ENCODE results near the gene SMAD4.
A peak's percentile ranks its signal among the peaks of the same experiment; 100 is the strongest.

The SMAD4 gene

DNA sequence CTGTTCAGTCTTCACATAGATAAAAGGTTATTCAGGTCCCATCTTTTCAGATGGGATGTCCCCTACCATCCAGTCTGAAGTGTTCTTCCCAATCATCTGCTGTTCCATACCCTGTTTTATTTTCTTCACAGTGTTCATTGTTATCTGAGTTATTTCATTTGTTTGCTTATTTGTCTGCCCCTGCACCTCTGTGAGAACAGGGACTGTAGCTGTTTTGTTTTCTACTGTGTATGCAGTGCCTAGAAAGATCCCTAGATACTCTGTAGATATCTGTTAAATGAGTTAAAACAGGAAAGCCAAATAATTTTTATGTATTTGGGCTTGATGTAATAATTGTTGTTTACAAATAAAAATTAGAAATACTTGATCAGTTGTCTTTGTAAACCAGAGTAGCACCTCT, 34.2 kb downstream of the SMAD4 start:
- DNase-seq (ENCODE audit: low read depth), result no peak
- H3K4me3 ChIP-seq (ENCODE audit: low read depth, low read length), result no peak overlapping the region
- no peak for TF ChIP-seq CTCF (IDR thresholded peaks at IDR 0.05; ENCODE audit: low read depth, low read length, missing control alignments)
- in situ Hi-C loops (cut with HindIII; ENCODE audit: low sequenced_read_pairs), result no loop called here

DNA sequence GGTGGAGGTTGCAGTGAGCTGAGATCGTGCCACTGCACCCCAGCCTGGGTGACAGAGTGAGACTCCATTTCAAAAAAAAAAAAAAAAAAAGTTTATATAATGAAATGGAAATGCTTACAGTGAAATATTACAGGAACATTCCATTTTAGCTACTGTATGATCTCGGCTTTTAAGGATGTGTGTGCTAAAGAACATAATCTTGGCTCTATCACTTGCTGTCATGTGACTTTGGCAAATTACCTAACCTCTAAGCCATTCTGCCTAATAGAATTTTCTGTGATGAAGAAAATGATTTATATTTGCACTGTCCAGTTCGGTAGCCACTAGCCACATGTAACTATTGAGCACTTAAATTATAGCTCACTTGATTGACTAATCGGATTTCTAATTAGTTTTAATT, 36.3 kb downstream of the SMAD4 start:
- no peak for TF ChIP-seq CTCF (IDR thresholded peaks at IDR 0.05; ENCODE audit: low read depth, low read length, missing control alignments)
- H3K4me3 ChIP-seq (ENCODE audit: low read depth, low read length), result no peak overlapping the region
- DNase-seq (ENCODE audit: low read depth), result no peak
- in situ Hi-C loops (cut with HindIII; ENCODE audit: low sequenced_read_pairs), result no loop called here

- in situ Hi-C loops (cut with HindIII; ENCODE audit: low sequenced_read_pairs), result no loop called here
- TF ChIP-seq CTCF (IDR thresholded peaks at IDR 0.05; ENCODE audit: low read depth, low read length, missing control alignments), result no peak
- H3K4me3 ChIP-seq (ENCODE audit: low read depth, low read length), result no peak overlapping the region
- peak; percentile 39 for DNase-seq (ENCODE audit: low read depth)
These were observed 38.1 kb downstream of the SMAD4 start for GRCh38 chr18:51068105-51068504.

- no peak for TF ChIP-seq CTCF (IDR thresholded peaks at IDR 0.05; ENCODE audit: low read depth, low read length, missing control alignments)
- H3K4me3 ChIP-seq (ENCODE audit: low read depth, low read length), result no peak overlapping the region
- in situ Hi-C loops (cut with HindIII; ENCODE audit: low sequenced_read_pairs), result no loop called here
- DNase-seq (ENCODE audit: low read depth), result no peak
These were observed 39.9 kb downstream of the SMAD4 start for GRCh38 chr18:51069885-51070284.

DNA sequence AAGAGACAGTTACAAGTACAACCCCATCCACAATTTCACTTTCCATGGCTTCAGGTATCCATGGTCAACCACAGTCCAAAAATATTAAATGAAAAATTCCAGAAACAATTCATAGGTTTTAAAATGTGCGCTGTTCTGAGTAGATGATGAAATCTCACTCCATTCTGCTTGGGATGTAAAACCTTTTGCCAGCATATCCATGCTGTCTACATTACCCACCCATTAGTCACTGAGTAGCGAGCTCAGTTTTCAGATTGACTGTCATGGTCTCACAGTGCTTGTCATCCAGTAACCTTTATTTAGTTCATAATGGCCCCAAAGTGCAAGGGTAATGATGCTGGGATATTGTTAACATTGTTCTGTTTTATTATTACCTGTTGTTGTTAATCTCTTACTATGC, 40.5 kb downstream of the SMAD4 start:
- no peak overlapping the region for H3K4me3 ChIP-seq (ENCODE audit: low read depth, low read length)
- in situ Hi-C loops (cut with HindIII; ENCODE audit: low sequenced_read_pairs), result no loop called here
- no peak for TF ChIP-seq CTCF (IDR thresholded peaks at IDR 0.05; ENCODE audit: low read depth, low read length, missing control alignments)
- DNase-seq (ENCODE audit: low read depth), result peak; percentile 57

GRCh38 chr18:51072586-51073313, 42.7 kb downstream of the SMAD4 start:
- H3K4me3 ChIP-seq (ENCODE audit: low read depth, low read length), result no peak overlapping the region
- in situ Hi-C loops (cut with HindIII; ENCODE audit: low sequenced_read_pairs), result no loop called here
- no peak for TF ChIP-seq CTCF (IDR thresholded peaks at IDR 0.05; ENCODE audit: low read depth, low read length, missing control alignments)
- no peak for DNase-seq (ENCODE audit: low read depth)

Data from astrocyte of the cerebellum (primary cell).